GM23248 (cell line): Measurements from ENCODE around the gene ACTA2. TPM values are rescaled to one million over a fixed set of nuclear protein-coding genes. Genes with fewer than 3 reads are reported as not detected.

Experiments
- DNase-seq: peaks from one replicate; pipeline ENCODE4 v3.0.0-alpha.2; 2015
- H2AFZ ChIP-seq: fragments of 200-600 bp; sonication (generic); 2 replicates; pipeline ENCODE4 v1.6.1; 2016; ENCODE audit warnings: antibody characterized with exemption
- H3F3A ChIP-seq: fragments of 200-600 bp; sonication (generic); 2 replicates; pipeline ENCODE4 v1.6.1; 2016; ENCODE audit warnings: mild to moderate bottlenecking, antibody characterized with exemption, mixed run types; ENCODE audit not compliant: insufficient read depth
- H3K27ac ChIP-seq: fragments of 200-600 bp; sonication (generic); 2 replicates; pipeline ENCODE4 v1.5.1; 2016; ENCODE audit warnings: mild to moderate bottlenecking
- H3K27me3 ChIP-seq: fragments of 200-600 bp; sonication (generic); replicated peaks from 2 replicates; pipeline ENCODE4 v1.6.1; 2016; ENCODE audit warnings: mild to moderate bottlenecking; ENCODE audit not compliant: insufficient read depth
- H3K36me3 ChIP-seq: fragments of 200-600 bp; sonication (generic); 2 replicates; pipeline ENCODE4 v1.6.1; 2016; ENCODE audit warnings: low read depth, mild to moderate bottlenecking
- H3K4me1 ChIP-seq: fragments of 200-600 bp; sonication (generic); 2 replicates; pipeline ENCODE4 v1.6.1; 2016; ENCODE audit warnings: mild to moderate bottlenecking; ENCODE audit not compliant: insufficient read depth
- H3K4me2 ChIP-seq: fragments of 200-600 bp; sonication (generic); one replicate; pipeline ENCODE4 v1.6.1; 2016; ENCODE audit warnings: mild to moderate bottlenecking; ENCODE audit not compliant: unreplicated experiment
- H3K4me3 ChIP-seq: fragments of 200-600 bp; sonication (generic); 2 replicates; pipeline ENCODE4 v1.5.1; 2016; ENCODE audit warnings: mild to moderate bottlenecking
- H3K79me2 ChIP-seq: fragments of 200-600 bp; sonication (generic); 2 replicates; pipeline ENCODE4 v1.6.1; 2016; ENCODE audit warnings: mild to moderate bottlenecking; ENCODE audit not compliant: insufficient read depth
- H3K9ac ChIP-seq: fragments of 200-600 bp; sonication (generic); 2 replicates; pipeline ENCODE4 v1.6.1; 2016; ENCODE audit warnings: mild to moderate bottlenecking
- H3K9me2 ChIP-seq: fragments of 200-600 bp; sonication (generic); 2 replicates; pipeline ENCODE4 v1.6.1; 2016; ENCODE audit warnings: mixed run types, mild to moderate bottlenecking, moderate library complexity; ENCODE audit not compliant: insufficient read depth
- H3K9me3 ChIP-seq: fragments of 200-600 bp; sonication (generic); one replicate; pipeline ENCODE4 v1.6.1; 2017; ENCODE audit warnings: low read depth
- H4K20me1 ChIP-seq: fragments of 200-600 bp; sonication (generic); 2 replicates; pipeline ENCODE4 v1.6.0; 2016; ENCODE audit not compliant: insufficient read depth
- EZH2 ChIP-seq: fragments of 200-600 bp; sonication (generic); IDR thresholded peaks from 2 replicates; pipeline ENCODE4 v1.6.1; 2018; ENCODE audit warnings: antibody characterized with exemption, mild to moderate bottlenecking; ENCODE audit not compliant: insufficient read depth, poor library complexity, severe bottlenecking
- EZH2phosphoT487 ChIP-seq: fragments of 200-600 bp; sonication (generic); IDR thresholded peaks from 2 replicates; pipeline ENCODE4 v1.6.1; 2018; ENCODE audit warnings: antibody characterized with exemption, moderate library complexity, mild to moderate bottlenecking, low read depth; ENCODE audit not compliant: insufficient read depth
- WGBS, 2 experiments: methylation state at CpG; one replicate each; pipeline ENCODE4 v1.1.6; 2015 to 2017; ENCODE audit warnings: low lambda C conversion rate in 2 of 2, low coverage in 1 of 2; ENCODE audit errors: missing lambda C conversion rate in 2 of 2; 5-methylcytosine and 5-hydroxymethylcytosine counted together
- in situ Hi-C: fragments of 300-500 bp; cut with MboI; formaldehyde crosslinking; loops from 2 replicates; pipeline ENCODE4 v1.15.0; 2020
- polyA plus RNA-seq: library from polyadenylated mRNA; unstranded; fragments of >200 nt; fragmentation: Nextera tagmentation; extraction: Ambion mirVana; gene quantifications from 2 replicates; pipeline ENCODE4 v1.2.1, GENCODE V29; 2016
- total RNA-seq: library from RNA; depleted of rRNA; stranded (reverse); fragments of >200 nt; shearing (Covaris generic); gene quantifications from 2 replicates; pipeline ENCODE4 v1.2.3, GENCODE V29; 2014

Gene ACTA2
- total and polyA plus RNA-seq, 2 experiments from 2014 or later, result 161 to 249 TPM

DNA sequence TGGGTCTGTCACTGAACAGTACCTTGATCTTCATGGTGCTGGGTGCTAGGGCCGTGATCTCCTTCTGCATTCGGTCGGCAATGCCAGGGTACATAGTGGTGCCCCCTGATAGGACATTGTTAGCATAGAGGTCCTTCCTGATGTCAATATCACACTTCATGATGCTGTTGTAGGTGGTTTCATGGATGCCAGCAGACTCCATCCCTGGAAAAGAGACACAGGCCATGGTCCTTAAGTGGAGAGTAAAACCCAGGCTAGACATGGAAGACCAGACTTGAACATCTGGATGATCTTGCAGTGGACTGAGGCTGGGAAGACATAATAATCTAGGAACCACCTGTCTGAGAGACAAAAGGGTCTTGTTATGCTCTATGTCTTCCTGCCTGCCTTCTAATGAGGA is 14.5 kb downstream of the ACTA2 start:
- Histone ChIP-seq H3K27me3 (no peaks in the 10 kb centered on the region), H3K4me1 (0 out of 2 replicates have a peak, but pooled peaks cover 4% of the 10 kb centered on the region), H3K27ac (no peak overlapping the region), H3K36me3 (peaks cover 15% of the 10 kb centered on the region; the same call in 1 of the 2 replicates), H3K4me3 (no peak overlapping the region), H3F3A (peaks cover 22% of the 10 kb centered on the region), H4K20me1 (no peaks in the 10 kb centered on the region), H3K4me2 (no peak overlapping the region), H3K79me2 (no peaks in the 10 kb centered on the region), H2AFZ (no peak overlapping the region), H3K9me3 (no peaks in the 10 kb centered on the region), H3K9ac (no peak overlapping the region), H3K9me2 (no peaks in the 10 kb centered on the region)
- DNase-seq, result no peak
- no peak for TF ChIP-seq EZH2
- TF ChIP-seq EZH2phosphoT487, result no peak
- 88 to 91% methylated on average over 3 of the region's 3 CpGs for WGBS, 2 experiments
- in situ Hi-C loops, result loop anchor here (5.0 to 25.0 kb wide), 4 partner anchors 44 to 277 kb away; no protein-coding TSS in a partner anchor

DNA sequence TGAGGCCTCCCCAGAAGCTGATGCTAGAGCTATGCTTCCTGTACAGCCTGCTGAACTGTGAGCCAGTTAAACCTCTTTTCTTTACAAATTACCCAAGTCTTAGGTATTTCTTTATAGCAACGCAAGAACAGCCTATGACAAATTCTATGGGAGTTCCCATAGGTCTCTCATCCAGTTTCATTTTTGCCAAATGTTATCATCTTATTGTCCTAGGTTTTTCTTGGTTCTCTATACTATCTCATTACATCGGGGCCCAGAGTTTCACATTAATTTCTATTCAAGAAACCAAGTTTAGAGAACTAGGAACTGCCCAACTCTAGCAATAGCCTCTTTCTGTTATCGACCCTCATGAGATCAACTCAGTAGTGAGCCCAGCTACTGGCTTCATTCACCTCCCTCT is 15.9 kb downstream of the ACTA2 start:
- Histone ChIP-seq H4K20me1 (no peaks in the 10 kb centered on the region), H3F3A (peaks cover 28% of the 10 kb centered on the region), H3K9me2 (no peaks in the 10 kb centered on the region), H3K4me1 (peaks cover 9% of the 10 kb centered on the region), H3K4me2 (no peak overlapping the region), H3K27me3 (no peaks in the 10 kb centered on the region), H3K4me3 (no peak overlapping the region), H3K9ac (no peak overlapping the region), H3K79me2 (no peaks in the 10 kb centered on the region), H3K36me3 (peaks cover 7% of the 10 kb centered on the region; the same call in 1 of the 2 replicates), H3K9me3 (no peaks in the 10 kb centered on the region), H2AFZ (no peak overlapping the region), H3K27ac (no peak overlapping the region)
- no peak for TF ChIP-seq EZH2
- WGBS, 2 experiments, result 84 to 85% methylated on average over 3 of the region's 3 CpGs
- no peak for DNase-seq
- in situ Hi-C loops, result loop anchor here (5.0 to 25.0 kb wide), 4 partner anchors 46 to 278 kb away; no protein-coding TSS in a partner anchor

DNA sequence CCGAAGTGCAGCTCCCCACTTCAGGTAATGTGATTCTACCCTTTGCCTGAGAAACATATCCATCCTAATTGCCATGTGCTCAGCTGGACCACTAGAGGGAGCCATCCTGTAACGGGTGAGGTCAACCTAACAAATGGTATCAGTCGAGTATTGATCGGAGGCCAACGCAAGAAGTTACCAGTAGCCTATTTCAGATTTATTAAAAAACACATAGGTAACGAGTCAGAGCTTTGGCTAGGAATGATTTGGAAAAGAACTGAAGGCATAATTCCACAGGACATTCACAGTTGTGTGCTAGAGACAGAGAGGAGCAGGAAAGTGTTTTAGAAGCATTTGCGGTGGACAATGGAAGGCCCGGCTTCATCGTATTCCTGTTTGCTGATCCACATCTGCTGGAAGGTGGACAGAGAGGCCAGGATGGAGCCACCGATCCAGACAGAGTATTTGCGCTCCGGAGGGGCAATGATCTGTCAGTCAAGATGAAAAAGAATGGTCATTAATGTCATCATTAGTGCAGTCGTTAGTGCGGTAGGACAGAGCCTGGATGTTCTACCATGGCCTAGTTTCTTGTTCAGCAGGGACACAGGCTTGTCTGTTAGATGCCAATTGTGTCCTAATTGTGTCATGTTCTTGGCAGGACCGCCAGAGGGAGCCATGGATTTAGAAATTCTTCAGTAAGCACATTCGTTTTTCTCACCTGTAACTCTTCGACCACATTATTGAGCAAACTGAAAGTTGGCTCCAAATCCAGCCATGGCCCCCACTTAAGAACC is 17.5 kb downstream of the ACTA2 start:
- TF ChIP-seq EZH2 (no peak), EZH2phosphoT487 (no peak)
- H3F3A ChIP-seq, result peaks cover 27% of the 10 kb centered on the region
- no peak overlapping the region for H3K9ac ChIP-seq
- H3K4me2 ChIP-seq, result peak overlapping the region; percentile 16
- no peak overlapping the region for H3K4me3 ChIP-seq
- no peaks in the 10 kb centered on the region for H4K20me1 ChIP-seq
- no peaks in the 10 kb centered on the region for H3K9me3 ChIP-seq
- DNase-seq, result peak; percentile 82
- H3K36me3 ChIP-seq, result peaks cover under 1% of the 10 kb centered on the region; the same call in 1 of the 2 replicates
- H2AFZ ChIP-seq, result 0 out of 2 replicates have a peak overlapping the region, but pooled peaks have one; percentile 18
- peak overlapping the region; percentile 20; the same call in 1 of the 2 replicates for H3K27ac ChIP-seq
- no peaks in the 10 kb centered on the region for H3K9me2 ChIP-seq
- peaks cover 9% of the 10 kb centered on the region for H3K4me1 ChIP-seq
- H3K27me3 ChIP-seq, result no peaks in the 10 kb centered on the region
- in situ Hi-C loops, result loop anchor here (5.0 to 25.0 kb wide), 4 partner anchors 47 to 280 kb away; no protein-coding TSS in a partner anchor
- WGBS, 2 experiments, result 27 to 30% methylated on average over 17 of the region's 17 CpGs
- no peaks in the 10 kb centered on the region for H3K79me2 ChIP-seq

DNA sequence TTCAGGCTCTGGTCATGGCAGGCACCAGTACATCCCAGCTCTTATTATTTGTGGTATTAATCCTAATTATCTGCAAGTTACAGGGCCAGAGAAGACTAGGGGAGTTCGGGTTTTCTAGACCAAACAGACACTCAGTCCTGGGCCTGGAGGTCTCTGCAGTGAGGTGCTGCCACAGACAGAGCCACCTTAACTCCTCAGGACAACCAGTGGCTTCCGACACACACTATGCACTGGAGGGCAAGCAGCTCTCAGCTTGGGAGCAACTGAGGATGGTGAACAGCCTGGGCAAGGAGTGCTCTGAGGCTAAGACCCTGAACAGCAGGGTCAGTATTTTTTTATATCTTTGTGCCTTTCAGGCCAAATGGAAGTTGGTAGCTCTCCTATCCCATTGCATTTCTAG is 19.0 kb downstream of the ACTA2 start:
- Histone ChIP-seq H3K27me3 (no peaks in the 10 kb centered on the region), H2AFZ (no peak overlapping the region), H3K79me2 (no peaks in the 10 kb centered on the region), H3K4me3 (no peak overlapping the region), H3K27ac (no peak overlapping the region), H3K9me3 (no peaks in the 10 kb centered on the region), H3K4me1 (peaks cover 9% of the 10 kb centered on the region), H3K9ac (no peak overlapping the region), H3K36me3 (no peaks in the 10 kb centered on the region; the same call in 1 of the 2 replicates), H4K20me1 (no peaks in the 10 kb centered on the region), H3K9me2 (no peaks in the 10 kb centered on the region), H3F3A (peaks cover 20% of the 10 kb centered on the region), H3K4me2 (no peak overlapping the region)
- WGBS, 2 experiments, result 73 to 87% methylated on average over 2 of the region's 2 CpGs
- in situ Hi-C loops, result loop anchor here (10.0 to 25.0 kb wide), 2 partner anchors 246 to 281 kb away; no protein-coding TSS in a partner anchor
- no peak for DNase-seq
- no peak for TF ChIP-seq EZH2phosphoT487
- no peak for TF ChIP-seq EZH2
